Endodermal cell (in vitro differentiated cells): Measurements from ENCODE around the gene NEB. TPM values are rescaled to one million over a fixed set of nuclear protein-coding genes. Genes with fewer than 3 reads are reported as not detected.

ENCODE experiments used
- DNase-seq: peaks from one replicate; pipeline ENCODE4 v3.0.0-alpha.2; 2017
- H3K27ac ChIP-seq: 2 replicates; pipeline ENCODE4 v1.5.1; 2013; ENCODE audit warnings: mild to moderate bottlenecking, low read depth, low read length, moderate library complexity
- H3K27me3 ChIP-seq: 2 replicates; pipeline ENCODE4 v1.6.1; 2013; ENCODE audit warnings: mild to moderate bottlenecking, low read length, moderate library complexity; ENCODE audit not compliant: insufficient read depth, control insufficient read depth, poor library complexity, severe bottlenecking
- H3K36me3 ChIP-seq: 2 replicates; pipeline ENCODE4 v1.7.0; 2013; ENCODE audit warnings: mild to moderate bottlenecking, low read length, moderate library complexity; ENCODE audit not compliant: control insufficient read depth, insufficient read depth
- H3K4me1 ChIP-seq: one replicate; pipeline ENCODE4 v1.7.0; 2013; ENCODE audit warnings: low read length; ENCODE audit not compliant: control insufficient read depth, insufficient read depth
- H3K4me3 ChIP-seq: 2 replicates; pipeline ENCODE4 v1.5.1; 2013; ENCODE audit warnings: mild to moderate bottlenecking, low read length, moderate library complexity
- H3K9ac ChIP-seq: 2 replicates; pipeline ENCODE4 v1.6.1; 2013; ENCODE audit warnings: mild to moderate bottlenecking, low read length, moderate library complexity; ENCODE audit not compliant: poor library complexity, severe bottlenecking; ENCODE audit errors: extremely low read depth
- H3K9me3 ChIP-seq: 2 replicates; pipeline ENCODE4 v1.6.1; 2013; ENCODE audit warnings: mild to moderate bottlenecking, low read length, moderate library complexity; ENCODE audit not compliant: control insufficient read depth
- H3K27ac Mint-ChIP-seq: 2 replicates; pipeline ENCODE4 v1.8.0; 2020; ENCODE audit warnings: mixed read lengths
- H3K27me3 Mint-ChIP-seq: 2 replicates; pipeline ENCODE4 v1.8.0; 2021; ENCODE audit warnings: mild to moderate bottlenecking, mixed read lengths; ENCODE audit not compliant: insufficient read depth
- H3K36me3 Mint-ChIP-seq: 2 replicates; pipeline ENCODE4 v1.8.0; 2020; ENCODE audit warnings: low read depth, mixed read lengths
- H3K4me1 Mint-ChIP-seq: 2 replicates; pipeline ENCODE4 v1.8.0; 2020; ENCODE audit warnings: mixed read lengths
- H3K4me3 Mint-ChIP-seq: 2 replicates; pipeline ENCODE4 v1.8.0; 2020; ENCODE audit warnings: mild to moderate bottlenecking, moderate library complexity, mixed read lengths
- H3K9me3 Mint-ChIP-seq: 2 replicates; pipeline ENCODE4 v1.8.0; 2020; ENCODE audit warnings: mild to moderate bottlenecking, mixed read lengths
- WGBS, 2 experiments: methylation state at CpG; one replicate each; pipeline versions ENCODE4 v1.1.5 to v1.1.7; 2013; ENCODE audit warnings: missing lambda C conversion rate in 2 of 2, mixed read lengths in 1 of 2; ENCODE audit not compliant: insufficient coverage in 1 of 2, insufficient read length in 1 of 2; 5-methylcytosine and 5-hydroxymethylcytosine counted together
- total RNA-seq, 2 donors: library from RNA; stranded (reverse); fragmentation: NEBNext Ultra II Directional in 1 of 2; extraction: Animal tissue kit (Norgen Biotek cat#: 25700) in 1 of 2; gene quantifications; 2 replicates in 1 of 2; 3 replicates in 1 of 2; pipeline ENCODE4 v1.2.1, GENCODE V29; 2021
- TF ChIP-seq, protein P1 (sequence below): fragments of 200-600 bp; sonication (generic); conservative IDR thresholded peaks from 2 replicates; pipeline ENCODE4 v1.5.0; 2021; ENCODE audit warnings: antibody characterized with exemption, mild to moderate bottlenecking

The NEB gene
- total RNA-seq, 2 donors from 2014 or later, result 4.4 to 5.4 TPM

DNA sequence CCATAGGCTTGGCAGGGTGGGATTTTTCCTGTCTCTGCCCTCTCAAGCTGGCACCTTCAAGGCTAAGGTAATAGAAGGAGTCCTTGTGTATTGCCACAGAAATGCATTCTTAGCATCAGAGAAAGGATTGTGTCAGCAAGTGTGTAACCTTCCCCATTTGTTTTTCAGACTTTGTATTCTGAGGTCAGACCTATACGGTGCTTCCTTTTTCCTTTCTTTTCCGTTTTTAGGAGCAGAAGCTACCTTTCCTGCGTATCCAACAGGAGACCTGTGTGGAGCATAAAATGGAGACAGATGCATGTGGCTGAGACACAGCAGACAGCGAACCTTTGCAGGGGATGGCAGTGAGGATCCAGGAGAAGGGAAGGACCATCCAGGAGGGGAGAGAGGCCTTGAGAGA, 47.4 kb upstream of the NEB start:
- Histone ChIP-seq H3K9ac (no peak overlapping the region), H3K4me3 (no peak overlapping the region), H3K36me3 (peaks cover 42% of the 10 kb centered on the region), H3K27me3 (no peaks in the 10 kb centered on the region), H3K4me1 (no peaks in the 10 kb centered on the region), H3K9me3 (peaks cover 26% of the 10 kb centered on the region), H3K27ac (no peak overlapping the region)
- no peak for DNase-seq
- Mint-ChIP-seq H3K27ac (no peak overlapping the region), H3K4me1 (peaks cover 3% of the 10 kb centered on the region), H3K9me3 (peaks cover 28% of the 10 kb centered on the region), H3K4me3 (no peak overlapping the region), H3K36me3 (peaks cover 71% of the 10 kb centered on the region), H3K27me3 (no peaks in the 10 kb centered on the region)
- TF ChIP-seq, protein P1, sequence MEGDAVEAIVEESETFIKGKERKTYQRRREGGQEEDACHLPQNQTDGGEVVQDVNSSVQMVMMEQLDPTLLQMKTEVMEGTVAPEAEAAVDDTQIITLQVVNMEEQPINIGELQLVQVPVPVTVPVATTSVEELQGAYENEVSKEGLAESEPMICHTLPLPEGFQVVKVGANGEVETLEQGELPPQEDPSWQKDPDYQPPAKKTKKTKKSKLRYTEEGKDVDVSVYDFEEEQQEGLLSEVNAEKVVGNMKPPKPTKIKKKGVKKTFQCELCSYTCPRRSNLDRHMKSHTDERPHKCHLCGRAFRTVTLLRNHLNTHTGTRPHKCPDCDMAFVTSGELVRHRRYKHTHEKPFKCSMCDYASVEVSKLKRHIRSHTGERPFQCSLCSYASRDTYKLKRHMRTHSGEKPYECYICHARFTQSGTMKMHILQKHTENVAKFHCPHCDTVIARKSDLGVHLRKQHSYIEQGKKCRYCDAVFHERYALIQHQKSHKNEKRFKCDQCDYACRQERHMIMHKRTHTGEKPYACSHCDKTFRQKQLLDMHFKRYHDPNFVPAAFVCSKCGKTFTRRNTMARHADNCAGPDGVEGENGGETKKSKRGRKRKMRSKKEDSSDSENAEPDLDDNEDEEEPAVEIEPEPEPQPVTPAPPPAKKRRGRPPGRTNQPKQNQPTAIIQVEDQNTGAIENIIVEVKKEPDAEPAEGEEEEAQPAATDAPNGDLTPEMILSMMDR, result no peak
- WGBS, 2 experiments, result 96 to 100% methylated on average over 2 to 4 of the region's 4 CpGs

DNA sequence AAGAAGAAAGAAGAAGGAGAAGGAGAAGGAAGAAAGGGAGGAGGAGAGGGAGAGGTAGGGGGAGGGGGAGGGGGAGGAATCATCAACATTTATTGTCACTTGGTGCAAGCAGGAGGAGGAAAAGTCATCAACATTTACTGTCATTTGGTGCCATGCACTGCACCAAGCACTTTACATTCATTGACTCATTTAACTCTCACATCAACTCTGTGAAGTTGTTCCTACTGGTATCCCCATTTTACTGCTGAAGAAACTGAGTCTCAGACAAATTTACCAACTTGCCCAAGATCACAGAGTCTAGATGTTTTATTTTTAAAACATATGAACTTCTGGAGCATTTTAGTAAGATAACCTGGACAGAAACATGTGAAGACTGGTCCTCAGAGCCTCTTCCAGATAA, 46.7 kb upstream of the NEB start:
- H3K36me3 ChIP-seq, result peaks cover 47% of the 10 kb centered on the region
- no peak overlapping the region for H3K27ac ChIP-seq
- Mint-ChIP-seq H3K36me3 (peaks cover 74% of the 10 kb centered on the region), H3K4me1 (peaks cover 8% of the 10 kb centered on the region), H3K4me3 (no peak overlapping the region), H3K9me3 (peaks cover 35% of the 10 kb centered on the region), H3K27ac (no peak overlapping the region), H3K27me3 (no peaks in the 10 kb centered on the region)
- H3K4me1 ChIP-seq, result no peaks in the 10 kb centered on the region
- no peaks in the 10 kb centered on the region for H3K27me3 ChIP-seq
- DNase-seq, result no peak
- TF ChIP-seq, protein P1, result no peak
- H3K4me3 ChIP-seq, result no peak overlapping the region
- H3K9ac ChIP-seq, result no peak overlapping the region
- peaks cover 32% of the 10 kb centered on the region for H3K9me3 ChIP-seq

DNA sequence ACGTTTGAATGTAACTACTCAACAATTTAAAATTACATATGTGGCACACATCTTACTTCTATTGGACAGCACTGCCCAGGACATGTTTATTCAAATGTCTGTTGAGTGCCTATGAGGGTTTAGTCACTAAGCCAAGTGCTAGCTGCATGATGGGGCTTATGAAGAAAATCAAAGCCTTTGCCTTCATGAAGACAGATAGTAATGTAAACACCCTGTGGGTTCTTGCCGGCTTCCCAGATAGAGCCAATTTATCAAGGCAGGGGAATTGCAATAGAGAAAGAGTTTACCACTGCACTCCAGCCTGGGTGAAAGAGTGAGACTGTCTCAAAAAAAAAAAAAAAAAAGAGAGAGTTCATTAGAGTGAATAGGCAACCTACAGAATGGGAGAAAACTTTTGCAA, 43.7 kb upstream of the NEB start:
- H3K27ac Mint-ChIP-seq, result no peak overlapping the region
- peaks cover 46% of the 10 kb centered on the region for H3K9me3 Mint-ChIP-seq
- TF ChIP-seq, protein P1, result no peak
- WGBS, 2 experiments, result 80 to 91% methylated on average over 1 of the region's 2 CpGs
- no peak overlapping the region for H3K27ac ChIP-seq
- H3K36me3 ChIP-seq, result peaks cover 43% of the 10 kb centered on the region
- H3K27me3 Mint-ChIP-seq, result no peaks in the 10 kb centered on the region
- H3K4me3 ChIP-seq, result no peak overlapping the region
- H3K36me3 Mint-ChIP-seq, result peaks cover 75% of the 10 kb centered on the region
- no peak overlapping the region for H3K4me3 Mint-ChIP-seq
- no peaks in the 10 kb centered on the region for H3K4me1 ChIP-seq
- peaks cover 47% of the 10 kb centered on the region for H3K9me3 ChIP-seq
- no peak for DNase-seq
- H3K27me3 ChIP-seq, result no peaks in the 10 kb centered on the region
- H3K9ac ChIP-seq, result no peak overlapping the region
- peaks cover 8% of the 10 kb centered on the region for H3K4me1 Mint-ChIP-seq
